Measurements from ENCODE around the gene BPNT1.
A peak's percentile ranks its signal among the peaks of the same experiment; 100 is the strongest.
"Not testable (repeated sequence)": the region's sequence is repeated elsewhere in the genome, so short reads cannot be mapped to it uniquely, and the experiment has no call there.

Gene BPNT1

DNA sequence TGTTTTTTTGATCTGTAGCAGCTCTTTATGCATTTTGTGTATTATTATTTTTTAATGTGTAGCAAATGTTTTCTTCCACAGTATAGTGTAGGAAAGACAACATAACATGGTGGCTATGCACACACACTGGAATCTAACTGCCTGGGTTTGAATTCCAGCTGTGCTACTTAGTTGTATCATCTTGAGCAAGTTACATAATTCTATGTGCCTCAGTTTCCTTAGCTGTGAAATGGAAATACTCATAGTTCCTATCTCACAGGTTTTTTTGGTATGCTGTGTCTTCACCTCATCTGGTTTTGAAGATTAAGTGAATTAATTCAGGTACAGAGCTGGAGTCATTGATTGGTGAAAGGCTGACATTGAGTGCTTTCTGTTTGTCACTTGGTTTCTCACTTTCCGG is 3.1 kb upstream of the BPNT1 start:
- TF ChIP-seq FOXP2 (optimal IDR thresholded peaks at IDR 0.05; ENCODE audit: control extremely low read depth, extremely low read length, insufficient read depth) (no peak), POLR2AphosphoS5 (IDR thresholded peaks at IDR 0.05; ENCODE audit: borderline replicate concordance, low read depth, low read length) (no peak), EZH2 (IDR thresholded peaks at IDR 0.05) (no peak)

GRCh38 chr1:220086261-220086686 is 3.3 kb downstream of the BPNT1 start:
- not testable (repeated sequence) for H3K36me3 ChIP-seq (ENCODE audit: insufficient read depth, low read length); DNase-seq (ENCODE audit: low read depth, low spot score); H3K9ac ChIP-seq (ENCODE audit: insufficient read length); H3K4me3 ChIP-seq; H3K9me3 ChIP-seq (ENCODE audit: low read depth, low read length); H3K27ac ChIP-seq

More for the DNA sequence above, 3.1 kb upstream of the BPNT1 start:
- Histone ChIP-seq H3K9me3 (ENCODE audit: low read depth, low read length) (no peaks in the 10 kb centered on the region), H3K27ac (no peak overlapping the region), H3K4me3 (no peak overlapping the region), H3K36me3 (ENCODE audit: insufficient read depth, low read length) (peaks cover 10% of the 10 kb centered on the region; the same call in 1 of the 2 replicates), H3K9ac (ENCODE audit: insufficient read length) (no peak overlapping the region)
- no peak for DNase-seq (ENCODE audit: low read depth, low spot score)

DNA sequence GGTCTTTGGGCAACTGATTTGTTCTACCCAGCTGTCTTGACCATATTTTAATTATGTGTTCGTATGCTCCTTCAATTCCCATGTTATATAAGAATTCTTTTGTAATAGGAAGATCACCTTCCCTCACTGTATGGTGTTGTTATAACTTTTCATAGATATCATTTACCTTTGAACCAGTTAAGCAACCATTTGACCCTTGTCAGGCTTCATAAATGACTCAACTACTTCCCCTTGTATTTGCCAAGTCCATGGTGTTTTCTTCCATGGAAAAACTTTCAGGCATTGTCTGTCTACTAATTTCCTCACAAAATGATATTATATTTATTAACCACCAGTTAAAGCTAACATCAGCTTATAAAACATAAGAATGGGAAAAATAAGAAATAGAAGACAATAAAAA is 5.1 kb downstream of the BPNT1 start:
- H3K36me3 ChIP-seq (ENCODE audit: insufficient read depth, low read length), result peaks cover 3% of the 10 kb centered on the region
- H3K9ac ChIP-seq (ENCODE audit: insufficient read length), result no peak overlapping the region
- H3K4me3 ChIP-seq, result no peak overlapping the region
- no peak for TF ChIP-seq EZH2 (IDR thresholded peaks at IDR 0.05)
- TF ChIP-seq FOXP2 (optimal IDR thresholded peaks at IDR 0.05; ENCODE audit: control extremely low read depth, extremely low read length, insufficient read depth), result no peak
- no peak for TF ChIP-seq POLR2AphosphoS5 (IDR thresholded peaks at IDR 0.05; ENCODE audit: borderline replicate concordance, low read depth, low read length)
- no peak for DNase-seq (ENCODE audit: low read depth, low spot score)
- H3K9me3 ChIP-seq (ENCODE audit: low read depth, low read length), result no peaks in the 10 kb centered on the region
- H3K27ac ChIP-seq, result no peak overlapping the region

- DNase-seq (ENCODE audit: low read depth, low spot score), result no peak
- no peak overlapping the region for H3K27ac ChIP-seq
- no peak for TF ChIP-seq FOXP2 (optimal IDR thresholded peaks at IDR 0.05; ENCODE audit: control extremely low read depth, extremely low read length, insufficient read depth)
- no peak for TF ChIP-seq EZH2 (IDR thresholded peaks at IDR 0.05)
- no peak for TF ChIP-seq POLR2AphosphoS5 (IDR thresholded peaks at IDR 0.05; ENCODE audit: borderline replicate concordance, low read depth, low read length)
Observed at GRCh38 chr1:220077887-220078286, 11.7 kb downstream of the BPNT1 start.

DNA sequence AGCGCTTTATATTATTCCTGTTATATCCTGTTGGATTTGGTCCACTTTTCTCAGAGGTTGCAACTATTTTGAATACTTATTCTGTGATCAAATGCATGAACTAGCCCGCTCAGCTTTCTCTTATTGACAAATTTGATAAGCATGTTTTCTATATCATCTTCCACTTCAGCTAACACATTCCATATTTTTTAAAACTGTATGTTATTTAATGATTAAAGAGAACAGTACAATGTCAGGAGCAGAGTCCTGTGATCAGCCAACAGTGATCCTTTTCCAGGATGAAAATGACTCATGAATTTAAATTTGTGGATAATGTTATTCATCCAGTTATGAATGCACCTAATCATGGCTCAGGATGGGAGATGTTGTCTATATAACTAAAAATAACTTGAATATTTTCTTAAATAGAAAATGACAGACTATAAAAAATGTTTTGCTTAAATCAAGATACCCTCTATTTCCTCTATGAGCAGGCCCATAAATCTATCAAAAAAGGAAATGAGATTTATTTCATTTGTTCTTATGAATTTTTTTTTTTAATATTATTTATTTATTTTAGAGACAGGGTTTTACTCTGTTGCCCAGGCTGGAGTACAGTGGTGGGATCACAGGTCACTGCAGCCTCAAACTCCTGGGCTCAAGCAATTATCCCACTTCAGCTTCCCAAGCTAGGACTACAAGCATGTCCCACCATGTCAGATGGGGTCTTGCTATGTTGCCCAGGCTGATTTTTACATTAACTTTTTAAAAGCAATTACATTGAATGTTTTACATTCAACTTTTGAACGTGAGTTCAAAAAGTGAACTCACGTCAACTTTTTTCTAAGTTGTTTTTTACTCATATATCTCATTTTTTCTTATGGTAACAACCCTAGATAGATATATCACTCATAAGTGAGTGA is 12.5 kb downstream of the BPNT1 start:
- Histone ChIP-seq H3K27ac (0 out of 2 replicates have a peak overlapping the region, but pooled peaks have one; percentile 13), H3K9me3 (ENCODE audit: low read depth, low read length) (no peaks in the 10 kb centered on the region), H3K9ac (ENCODE audit: insufficient read length) (no peak overlapping the region), H3K4me3 (no peak overlapping the region), H3K36me3 (ENCODE audit: insufficient read depth, low read length) (peaks cover 20% of the 10 kb centered on the region)
- no peak for DNase-seq (ENCODE audit: low read depth, low spot score)
- TF ChIP-seq EZH2 (IDR thresholded peaks at IDR 0.05), result no peak
- TF ChIP-seq POLR2AphosphoS5 (IDR thresholded peaks at IDR 0.05; ENCODE audit: borderline replicate concordance, low read depth, low read length), result no peak
- no peak for TF ChIP-seq FOXP2 (optimal IDR thresholded peaks at IDR 0.05; ENCODE audit: control extremely low read depth, extremely low read length, insufficient read depth)

More at GRCh38 chr1:220077887-220078286, 11.7 kb downstream of the BPNT1 start:
- Histone ChIP-seq H3K4me3 (no peak overlapping the region), H3K9ac (ENCODE audit: insufficient read length) (no peak overlapping the region), H3K9me3 (ENCODE audit: low read depth, low read length) (no peaks in the 10 kb centered on the region), H3K36me3 (ENCODE audit: insufficient read depth, low read length) (peaks cover 12% of the 10 kb centered on the region)

GRCh38 chr1:220067269-220068204 is 22.1 kb downstream of the BPNT1 start:
- DNase-seq (ENCODE audit: low read depth, low spot score), result no peak
- H3K27ac ChIP-seq, result no peak overlapping the region
- H3K4me3 ChIP-seq, result no peak overlapping the region

GRCh38 chr1:220062629-220063028 is 27.0 kb downstream of the BPNT1 start:
- Histone ChIP-seq H3K36me3 (ENCODE audit: insufficient read depth, low read length) (peaks cover 27% of the 10 kb centered on the region), H3K9ac (ENCODE audit: insufficient read length) (no peak overlapping the region), H3K9me3 (ENCODE audit: low read depth, low read length) (no peaks in the 10 kb centered on the region), H3K4me3 (no peak overlapping the region), H3K27ac (no peak overlapping the region)
- TF ChIP-seq EZH2 (IDR thresholded peaks at IDR 0.05) (no peak), POLR2AphosphoS5 (IDR thresholded peaks at IDR 0.05; ENCODE audit: borderline replicate concordance, low read depth, low read length) (no peak), FOXP2 (optimal IDR thresholded peaks at IDR 0.05; ENCODE audit: control extremely low read depth, extremely low read length, insufficient read depth) (no peak)
- DNase-seq (ENCODE audit: low read depth, low spot score), result no peak

More at GRCh38 chr1:220067269-220068204, 22.1 kb downstream of the BPNT1 start:
- H3K9ac ChIP-seq (ENCODE audit: insufficient read length), result no peak overlapping the region
- no peak for TF ChIP-seq EZH2 (IDR thresholded peaks at IDR 0.05)
- TF ChIP-seq POLR2AphosphoS5 (IDR thresholded peaks at IDR 0.05; ENCODE audit: borderline replicate concordance, low read depth, low read length), result no peak
- no peak for TF ChIP-seq FOXP2 (optimal IDR thresholded peaks at IDR 0.05; ENCODE audit: control extremely low read depth, extremely low read length, insufficient read depth)
- peaks cover 35% of the 10 kb centered on the region for H3K36me3 ChIP-seq (ENCODE audit: insufficient read depth, low read length)
- H3K9me3 ChIP-seq (ENCODE audit: low read depth, low read length), result no peaks in the 10 kb centered on the region

DNA sequence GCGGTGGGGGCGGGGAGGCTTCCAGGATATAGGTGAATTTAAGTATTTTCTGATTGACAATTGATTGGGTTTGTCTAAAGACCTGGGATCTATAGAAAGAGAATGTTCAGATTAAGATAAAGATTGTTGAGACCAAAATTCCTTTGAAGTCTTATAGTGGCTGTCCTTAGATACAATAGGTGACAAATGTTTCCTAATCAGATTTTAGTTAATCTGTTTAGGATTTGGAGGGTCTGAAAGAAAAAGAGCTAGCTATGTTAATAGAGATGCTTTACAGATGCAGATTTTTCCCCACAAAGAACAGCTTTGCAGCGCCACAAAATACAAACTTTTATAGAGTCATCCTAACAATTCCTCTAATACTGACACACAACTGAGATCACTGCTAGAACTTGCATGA is 28.7 kb downstream of the BPNT1 start:
- Histone ChIP-seq H3K9me3 (ENCODE audit: low read depth, low read length) (no peaks in the 10 kb centered on the region), H3K36me3 (ENCODE audit: insufficient read depth, low read length) (peaks cover 16% of the 10 kb centered on the region), H3K4me3 (no peak overlapping the region), H3K9ac (ENCODE audit: insufficient read length) (no peak overlapping the region), H3K27ac (no peak overlapping the region)
- DNase-seq (ENCODE audit: low read depth, low spot score), result no peak
- TF ChIP-seq EZH2 (IDR thresholded peaks at IDR 0.05), result no peak
